Stimulated activated CD4-positive, alpha-beta T cell treated with anti-CD3 and anti-CD28 coated beads, Interleukin-15, amount 100 ng/mL, for 24 hours (primary cell): ENCODE measurements around the gene DIAPH2.

Experiments used
- DNase-seq: peaks from one replicate; pipeline ENCODE4 v3.0.0-alpha.2; 2020

Gene DIAPH2

GRCh38 chrX:97065973-97066372 lies 381.3 kb downstream of the DIAPH2 start:
- no peak for DNase-seq

- no peak for DNase-seq
Observed at GRCh38 chrX:97066381-97066780, 381.7 kb downstream of the DIAPH2 start.

GRCh38 chrX:97070346-97070745 lies 385.7 kb downstream of the DIAPH2 start:
- no peak for DNase-seq

GRCh38 chrX:97074400-97074799 lies 389.8 kb downstream of the DIAPH2 start:
- DNase-seq = no peak

- DNase-seq = no peak
Observed at GRCh38 chrX:97089116-97089515, 404.5 kb downstream of the DIAPH2 start.

GRCh38 chrX:97096385-97096784 lies 411.7 kb downstream of the DIAPH2 start:
- no peak for DNase-seq

GRCh38 chrX:97102938-97103337 lies 418.3 kb downstream of the DIAPH2 start:
- DNase-seq = no peak

- DNase-seq = no peak
Observed at GRCh38 chrX:97109730-97110129, 425.1 kb downstream of the DIAPH2 start.

GRCh38 chrX:97117572-97117971 lies 432.9 kb downstream of the DIAPH2 start:
- DNase-seq = no peak

- no peak for DNase-seq
Observed at GRCh38 chrX:97119474-97120109, 434.9 kb downstream of the DIAPH2 start.

GRCh38 chrX:97123001-97123400 lies 438.4 kb downstream of the DIAPH2 start:
- DNase-seq = no peak

- no peak for DNase-seq
Observed at GRCh38 chrX:97126020-97126419, 441.4 kb downstream of the DIAPH2 start.

- no peak for DNase-seq
Observed at GRCh38 chrX:97132664-97133415, 448.2 kb downstream of the DIAPH2 start.

- no peak for DNase-seq
Observed at GRCh38 chrX:97145934-97146333, 461.3 kb downstream of the DIAPH2 start.

GRCh38 chrX:97155816-97156215 lies 471.2 kb downstream of the DIAPH2 start:
- DNase-seq = no peak

- DNase-seq = no peak
Observed at GRCh38 chrX:97158269-97158668, 473.6 kb downstream of the DIAPH2 start.

- no peak for DNase-seq
Observed at GRCh38 chrX:97159916-97160800, 475.5 kb downstream of the DIAPH2 start.

- no peak for DNase-seq
Observed at GRCh38 chrX:97167333-97167732, 482.7 kb downstream of the DIAPH2 start.

- DNase-seq = no peak
Observed at GRCh38 chrX:97168646-97169045, 484.0 kb downstream of the DIAPH2 start.

- DNase-seq = no peak
Observed at GRCh38 chrX:97175147-97175546, 490.5 kb downstream of the DIAPH2 start.

- no peak for DNase-seq
Observed at GRCh38 chrX:97189668-97190067, 505.0 kb downstream of the DIAPH2 start.

GRCh38 chrX:97199501-97199900 lies 514.9 kb downstream of the DIAPH2 start:
- DNase-seq = no peak

- DNase-seq = no peak
Observed at GRCh38 chrX:97200454-97200853, 515.8 kb downstream of the DIAPH2 start.

- DNase-seq = no peak
Observed at GRCh38 chrX:97210501-97210900, 525.9 kb downstream of the DIAPH2 start.
